Measurements from ENCODE around the gene CDC42BPB. TPM values are rescaled to one million over a fixed set of nuclear protein-coding genes. Genes with fewer than 3 reads are reported as not detected.

The CDC42BPB gene
- total RNA-seq, 1 experiment from 2014 or later: 82.7 TPM

DNA sequence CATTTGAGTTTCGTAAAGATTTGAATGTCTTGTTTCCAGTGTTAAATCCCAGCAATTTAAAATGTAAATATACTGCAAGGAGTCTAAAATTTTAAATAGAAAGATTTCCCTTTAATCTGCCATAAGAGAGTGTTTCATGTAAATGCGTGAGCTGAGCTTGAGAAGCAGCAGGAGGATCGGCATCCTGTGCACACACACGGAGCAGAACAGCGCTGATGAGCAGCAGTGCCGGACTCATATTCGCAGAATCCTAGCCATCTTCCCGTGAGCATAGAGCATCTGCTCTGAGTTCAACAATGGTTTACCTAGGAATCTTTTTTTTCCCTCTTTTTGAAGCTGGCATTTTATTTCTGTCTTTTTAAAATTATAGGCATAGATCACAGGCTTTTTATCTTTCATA is 164.7 kb downstream of the CDC42BPB start:
- no peak overlapping the region for H3K4me3 Mint-ChIP-seq (ENCODE audit: unreplicated experiment)
- POLR2A ChIA-PET: no interaction called here
- H3K9me3 Mint-ChIP-seq (ENCODE audit: unreplicated experiment): no peaks in the 10 kb centered on the region
- no peaks in the 10 kb centered on the region for H3K4me1 Mint-ChIP-seq (ENCODE audit: insufficient read depth, unreplicated experiment)
- DNase-seq (ENCODE audit: unreplicated experiment): no peak
- H3K27ac Mint-ChIP-seq (ENCODE audit: low read depth, unreplicated experiment): no peak overlapping the region
- CTCF ChIA-PET: interaction anchor here (0.6 to 1.4 kb wide), 2 partner anchors 14 to 104 kb away, joined by 3 read pairs; no protein-coding TSS in a partner anchor
- TF ChIP-seq CTCF (IDR thresholded peaks at IDR 0.05; ENCODE audit: unreplicated experiment): no peak
- no peaks in the 10 kb centered on the region for H3K27me3 Mint-ChIP-seq (ENCODE audit: insufficient read depth, unreplicated experiment)
- peaks cover 53% of the 10 kb centered on the region for H3K36me3 Mint-ChIP-seq (ENCODE audit: insufficient read depth, unreplicated experiment)
- intact Hi-C loops (cut with micrococcal nuclease): no loop called here
- BruUV-seq (replicated peaks): no TSS peak

DNA sequence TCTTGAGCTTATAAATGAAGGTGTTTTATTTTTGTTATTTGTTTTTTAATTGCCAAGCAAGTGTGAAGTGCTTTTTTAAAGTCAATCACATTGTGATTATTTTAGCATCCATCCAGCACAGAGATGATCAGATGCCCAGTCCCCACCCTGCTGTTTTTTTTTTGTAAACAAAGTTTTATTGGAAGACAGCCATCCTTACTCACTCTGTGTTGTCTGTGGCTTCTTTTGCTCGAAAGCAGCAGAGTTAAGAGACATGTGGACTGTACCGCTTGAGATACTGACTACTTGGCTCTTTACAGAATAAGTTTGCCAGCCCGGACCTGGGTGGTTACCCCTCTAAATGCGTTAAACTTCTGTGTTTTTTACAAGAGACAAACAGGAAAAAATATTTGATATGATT is 165.8 kb downstream of the CDC42BPB start:
- H3K9me3 Mint-ChIP-seq (ENCODE audit: unreplicated experiment): no peaks in the 10 kb centered on the region
- intact Hi-C loops (cut with micrococcal nuclease): no loop called here
- CTCF ChIA-PET: interaction anchor here (0.6 kb wide), 1 partner anchor 10 kb away, joined by 3 read pairs; no protein-coding TSS in a partner anchor
- peak; percentile 16 for DNase-seq (ENCODE audit: unreplicated experiment)
- no peak for TF ChIP-seq CTCF (IDR thresholded peaks at IDR 0.05; ENCODE audit: unreplicated experiment)
- no peak overlapping the region for H3K4me3 Mint-ChIP-seq (ENCODE audit: unreplicated experiment)
- H3K4me1 Mint-ChIP-seq (ENCODE audit: insufficient read depth, unreplicated experiment): no peaks in the 10 kb centered on the region
- no TSS peak for BruUV-seq (replicated peaks)
- no peaks in the 10 kb centered on the region for H3K27me3 Mint-ChIP-seq (ENCODE audit: insufficient read depth, unreplicated experiment)
- H3K27ac Mint-ChIP-seq (ENCODE audit: low read depth, unreplicated experiment): no peak overlapping the region
- H3K36me3 Mint-ChIP-seq (ENCODE audit: insufficient read depth, unreplicated experiment): peaks cover 51% of the 10 kb centered on the region
- POLR2A ChIA-PET: no interaction called here

DNA sequence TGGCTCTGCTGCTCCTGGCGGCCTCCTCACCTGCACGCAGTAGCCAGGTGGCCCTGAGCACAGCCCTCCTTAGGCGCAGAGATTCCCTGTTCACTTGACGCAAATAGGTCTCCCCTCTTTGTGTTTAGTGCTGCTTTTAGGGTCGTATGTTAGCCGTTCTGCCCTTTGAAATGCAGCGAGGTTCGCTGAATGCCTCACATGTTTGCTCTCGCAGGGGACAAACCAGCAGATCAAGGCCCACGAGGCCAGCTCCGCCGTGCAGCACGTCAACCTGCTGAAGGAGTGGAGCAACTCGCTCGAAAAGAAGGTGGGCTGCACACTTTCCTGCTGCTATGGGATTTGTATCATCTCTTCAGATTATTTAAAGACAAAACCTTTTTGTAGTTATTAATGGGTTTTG is 166.2 kb downstream of the CDC42BPB start:
- ChIA-PET CTCF (interaction anchor here (0.6 kb wide), 1 partner anchor 10 kb away, joined by 3 read pairs; no protein-coding TSS in a partner anchor), POLR2A (no interaction called here)
- TF ChIP-seq CTCF (IDR thresholded peaks at IDR 0.05; ENCODE audit: unreplicated experiment): no peak
- no peak overlapping the region for H3K27ac Mint-ChIP-seq (ENCODE audit: low read depth, unreplicated experiment)
- no peaks in the 10 kb centered on the region for H3K4me1 Mint-ChIP-seq (ENCODE audit: insufficient read depth, unreplicated experiment)
- H3K9me3 Mint-ChIP-seq (ENCODE audit: unreplicated experiment): no peaks in the 10 kb centered on the region
- intact Hi-C loops (cut with micrococcal nuclease): no loop called here
- no TSS peak for BruUV-seq (replicated peaks)
- no peaks in the 10 kb centered on the region for H3K27me3 Mint-ChIP-seq (ENCODE audit: insufficient read depth, unreplicated experiment)
- H3K36me3 Mint-ChIP-seq (ENCODE audit: insufficient read depth, unreplicated experiment): peaks cover 50% of the 10 kb centered on the region
- no peak overlapping the region for H3K4me3 Mint-ChIP-seq (ENCODE audit: unreplicated experiment)
- DNase-seq (ENCODE audit: unreplicated experiment): no peak

GRCh38 chr14:102889615-102890014 is 167.7 kb downstream of the CDC42BPB start:
- no peaks in the 10 kb centered on the region for H3K4me1 Mint-ChIP-seq (ENCODE audit: insufficient read depth, unreplicated experiment)

More at GRCh38 chr14:102889615-102890014, 167.7 kb downstream of the CDC42BPB start:
- ChIA-PET CTCF (interaction anchor here (1.5 kb wide), 1 partner anchor 43 kb away, joined by 3 read pairs; no protein-coding TSS in a partner anchor), POLR2A (interaction anchor here (0.7 kb wide), 1 partner anchor 13 kb away, joined by 3 read pairs; no protein-coding TSS in a partner anchor)
- TF ChIP-seq CTCF (IDR thresholded peaks at IDR 0.05; ENCODE audit: unreplicated experiment): no peak
- intact Hi-C loops (cut with micrococcal nuclease): no loop called here
- BruUV-seq (replicated peaks): no TSS peak
- Mint-ChIP-seq H3K4me3 (ENCODE audit: unreplicated experiment) (no peak overlapping the region), H3K27ac (ENCODE audit: low read depth, unreplicated experiment) (no peak overlapping the region), H3K9me3 (ENCODE audit: unreplicated experiment) (no peaks in the 10 kb centered on the region), H3K36me3 (ENCODE audit: insufficient read depth, unreplicated experiment) (peaks cover 47% of the 10 kb centered on the region), H3K27me3 (ENCODE audit: insufficient read depth, unreplicated experiment) (no peaks in the 10 kb centered on the region)
- no peak for DNase-seq (ENCODE audit: unreplicated experiment)

Measured in MCF 10A (cell line).